Thyroid gland (tissue), 4 donors: ENCODE results near the gene SIX2. TPM values are rescaled to one million over a fixed set of nuclear protein-coding genes. Genes with fewer than 3 reads are reported as not detected.

Source experiments
- DNase-seq, 2 donors: peaks; one replicate each; pipeline ENCODE4 v3.0.0-alpha.2; 2019
- H3K27ac ChIP-seq, 3 donors: fragments of 200-600 bp; sonication (generic); 1 replicate in 2 of 3; 2 replicates in 1 of 3; pipeline ENCODE4 v1.5.1; 2016 to 2019; ENCODE audit warnings: mild to moderate bottlenecking in 1 of 3, moderate library complexity in 1 of 3
- H3K27me3 ChIP-seq: fragments of 200-600 bp; sonication (generic); one replicate; pipeline ENCODE4 v1.5.1; 2019
- H3K36me3 ChIP-seq, 2 donors: fragments of 200-600 bp; sonication (generic); one replicate each; pipeline ENCODE4 v1.5.1; 2016 to 2019
- H3K4me1 ChIP-seq, 2 donors: fragments of 200-600 bp; sonication (generic); one replicate each; pipeline ENCODE4 v1.5.1; 2017 to 2019
- H3K4me3 ChIP-seq, 3 donors: fragments of 200-600 bp; sonication (generic); replicated peaks in 1 of 3; 1 replicate in 2 of 3; 2 replicates in 1 of 3; pipeline ENCODE4 v1.5.1; 2016; ENCODE audit warnings: mild to moderate bottlenecking in 1 of 3
- H3K9me3 ChIP-seq: fragments of 200-600 bp; sonication (generic); one replicate; pipeline ENCODE4 v1.5.1; 2017
- CTCF ChIP-seq, 6 experiments: fragments of 200-600 bp in 3 of 6; fragments of 450-650 bp in 3 of 6; sonication (generic) in 3 of 6; IDR thresholded peaks; one replicate each; pipeline ENCODE4 v1.5.1; 2016 to 2019; ENCODE audit warnings: antibody characterized with exemption in 6 of 6, mild to moderate bottlenecking in 2 of 6, inconsistent platforms in 1 of 6, moderate library complexity in 1 of 6
- POLR2A ChIP-seq, 2 donors: fragments of 450-650 bp; IDR thresholded peaks; one replicate each; pipeline ENCODE4 v1.6.1; 2017; ENCODE audit warnings: antibody characterized with exemption in 2 of 2, mild to moderate bottlenecking in 2 of 2, moderate library complexity in 1 of 2
- WGBS, 2 donors: methylation state at CpG; one replicate each; pipeline ENCODE4 v1.1.5; 2017; 5-methylcytosine and 5-hydroxymethylcytosine counted together
- intact Hi-C: fragments of 100-400 bp; cut with DNase I; formaldehyde crosslinking; loops from one replicate; pipeline ENCODE4 v1.15.1; 2023
- total RNA-seq, 4 donors: library from RNA; depleted of rRNA; stranded (reverse); fragments of >200 nt; gene quantifications; one replicate each; pipeline ENCODE4 v1.2.3, GENCODE V29; 2016

The SIX2 gene
- total RNA-seq, 4 donors from 2014 or later = 0.24 to 3.1 (median 1.5) TPM; not detected in 1

GRCh38 chr2:45031028-45031427 is 21.8 kb upstream of the SIX2 start:
- no peak for TF ChIP-seq CTCF (IDR thresholded peaks at IDR 0.05)
- no peak for TF ChIP-seq POLR2A (IDR thresholded peaks at IDR 0.05)
- intact Hi-C loops = no loop called here
- WGBS, 2 donors = 72 to 84% methylated on average over 3 of the region's 3 CpGs

DNA sequence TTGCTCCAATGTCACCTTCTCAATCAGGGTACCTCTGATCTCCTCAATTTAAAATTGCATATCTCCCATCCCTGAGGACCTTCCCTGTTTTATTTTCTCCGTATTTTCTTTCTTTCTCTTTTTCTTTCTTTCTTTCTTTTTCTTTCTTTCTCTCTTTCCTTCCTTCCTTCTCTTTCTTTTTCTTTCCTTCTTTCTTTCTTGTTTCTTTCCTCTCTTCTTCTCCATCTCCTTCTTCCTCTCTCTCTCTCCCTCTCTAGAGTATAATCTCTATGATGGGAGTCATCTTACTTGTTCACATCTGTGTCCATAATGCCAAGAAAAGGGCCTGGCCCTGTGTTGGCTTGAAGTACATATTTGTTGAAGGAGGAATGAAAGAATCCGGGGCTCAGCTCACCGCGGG is 21.3 kb upstream of the SIX2 start:
- Histone ChIP-seq H3K27ac (no peak overlapping the region), H3K36me3 (no peaks in the 10 kb centered on the region), H3K9me3 (no peaks in the 10 kb centered on the region), H3K27me3 (no peaks in the 10 kb centered on the region), H3K4me3 (no peak overlapping the region), H3K4me1 (no peaks in the 10 kb centered on the region)
- 81 to 91% methylated on average over 4 of the region's 4 CpGs for WGBS, 2 donors
- no peak for DNase-seq
- no peak for TF ChIP-seq POLR2A (IDR thresholded peaks at IDR 0.05)
- intact Hi-C loops = no loop called here

More at GRCh38 chr2:45031028-45031427, 21.8 kb upstream of the SIX2 start:
- H3K27me3 ChIP-seq = no peaks in the 10 kb centered on the region
- H3K4me1 ChIP-seq = no peaks in the 10 kb centered on the region
- H3K4me3 ChIP-seq = no peak overlapping the region
- no peaks in the 10 kb centered on the region for H3K9me3 ChIP-seq
- DNase-seq = no peak
- no peaks in the 10 kb centered on the region for H3K36me3 ChIP-seq
- H3K27ac ChIP-seq = no peak overlapping the region

DNA sequence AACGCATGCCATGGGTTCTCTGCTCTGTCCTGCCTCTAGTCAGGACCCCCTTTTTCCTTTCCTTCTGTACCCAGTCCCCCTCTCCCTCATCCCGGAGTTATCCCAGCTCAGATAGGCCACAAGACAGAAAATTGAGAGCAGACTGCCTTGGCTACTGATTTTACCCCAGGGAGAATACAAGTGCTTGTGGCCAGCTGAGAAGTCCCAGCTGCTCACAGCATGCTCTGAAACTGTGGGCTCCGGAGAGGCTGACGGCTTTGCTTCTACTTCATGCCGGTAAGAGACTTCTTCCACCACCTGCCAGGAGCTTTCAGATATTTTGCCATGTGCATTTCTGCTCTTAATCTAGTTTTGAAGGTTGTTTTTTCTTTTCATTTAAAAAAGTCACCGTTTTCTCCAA is 20.0 kb upstream of the SIX2 start:
- no peak overlapping the region for H3K4me3 ChIP-seq
- no peaks in the 10 kb centered on the region for H3K36me3 ChIP-seq
- no peaks in the 10 kb centered on the region for H3K9me3 ChIP-seq
- intact Hi-C loops = no loop called here
- no peaks in the 10 kb centered on the region for H3K4me1 ChIP-seq
- H3K27me3 ChIP-seq = no peaks in the 10 kb centered on the region
- 56 to 62% methylated on average over 6 of the region's 6 CpGs for WGBS, 2 donors
- DNase-seq = no peak
- TF ChIP-seq POLR2A (IDR thresholded peaks at IDR 0.05) = no peak
- no peak for TF ChIP-seq CTCF (IDR thresholded peaks at IDR 0.05)
- no peak overlapping the region for H3K27ac ChIP-seq

DNA sequence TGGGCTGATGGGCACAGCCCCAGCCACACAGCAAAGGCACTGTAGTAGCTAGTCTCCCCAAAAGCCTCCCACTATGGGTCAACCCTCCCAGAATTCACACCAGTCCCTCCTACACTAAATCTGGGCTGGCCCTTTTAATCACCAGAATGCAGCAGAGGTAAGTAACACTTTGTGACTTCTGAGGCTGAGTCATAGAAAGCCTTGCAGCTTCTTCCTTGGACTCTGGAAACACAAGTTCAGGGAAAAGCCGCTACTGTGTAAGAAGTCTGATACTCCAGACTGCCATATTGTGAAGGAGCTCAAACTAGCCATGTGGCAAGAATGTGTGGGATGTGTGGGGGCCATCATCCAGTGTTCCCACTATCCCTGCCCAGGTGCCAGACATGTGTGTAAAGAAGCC is 19.0 kb upstream of the SIX2 start:
- Histone ChIP-seq H3K9me3 (no peaks in the 10 kb centered on the region), H3K4me1 (no peaks in the 10 kb centered on the region), H3K4me3 (no peak overlapping the region), H3K27me3 (no peaks in the 10 kb centered on the region), H3K36me3 (no peaks in the 10 kb centered on the region), H3K27ac (no peak overlapping the region)
- WGBS, 2 donors = 82% methylated on average over 1 of the region's 1 CpG; no CpG with 5 or more reads in 1 of the 2 donors
- intact Hi-C loops = no loop called here
- DNase-seq = no peak
- TF ChIP-seq CTCF (IDR thresholded peaks at IDR 0.05) = no peak
- no peak for TF ChIP-seq POLR2A (IDR thresholded peaks at IDR 0.05)

- DNase-seq = no peak
- WGBS, 2 donors = 84 to 85% methylated on average over 4 of the region's 4 CpGs
- Histone ChIP-seq H3K36me3 (no peaks in the 10 kb centered on the region), H3K4me3 (no peak overlapping the region), H3K9me3 (no peaks in the 10 kb centered on the region), H3K4me1 (no peaks in the 10 kb centered on the region), H3K27ac (no peak overlapping the region), H3K27me3 (no peaks in the 10 kb centered on the region)
- no peak for TF ChIP-seq POLR2A (IDR thresholded peaks at IDR 0.05)
- TF ChIP-seq CTCF (IDR thresholded peaks at IDR 0.05) = no peak
- intact Hi-C loops = no loop called here
These were observed 17.7 kb upstream of the SIX2 start for GRCh38 chr2:45026924-45027450.
